OCI-LY1 (cell line): ENCODE results near the gene MLPH.

Experiments used
- H2AFZ ChIP-seq: fragments of 200-600 bp; sonication (generic), shearing (Covaris generic); 2 replicates; pipeline ENCODE4 v1.6.0; 2014; ENCODE audit warnings: antibody characterized with exemption, mild to moderate bottlenecking, low read length
- H3F3A ChIP-seq: fragments of 200-600 bp; sonication (generic), shearing (Covaris generic); 2 replicates; pipeline ENCODE4 v1.6.0; 2014; ENCODE audit warnings: mild to moderate bottlenecking, antibody characterized with exemption, low read length, moderate library complexity; ENCODE audit not compliant: insufficient read depth
- H3K27ac ChIP-seq: fragments of 200-600 bp; sonication (generic); 2 replicates; pipeline ENCODE4 v1.5.1; 2014; ENCODE audit warnings: low read length, mixed run types, mild to moderate bottlenecking, low read depth; ENCODE audit not compliant: poor library complexity, severe bottlenecking
- H3K27me3 ChIP-seq: fragments of 200-600 bp; sonication (generic); 2 replicates; pipeline ENCODE4 v1.6.0; 2014; ENCODE audit warnings: antibody characterized with exemption, mild to moderate bottlenecking, low read length, moderate library complexity; ENCODE audit not compliant: insufficient read depth
- H3K36me3 ChIP-seq: fragments of 200-600 bp; sonication (generic); 2 replicates; pipeline ENCODE4 v1.6.1; 2014; ENCODE audit warnings: mild to moderate bottlenecking, antibody characterized with exemption, low read length, moderate library complexity, mixed read lengths; ENCODE audit not compliant: insufficient read depth
- H3K4me1 ChIP-seq: fragments of 200-600 bp; sonication (generic); 2 replicates; pipeline ENCODE4 v1.5.1; 2014; ENCODE audit warnings: mild to moderate bottlenecking, low read length, moderate library complexity; ENCODE audit not compliant: insufficient read depth, severe bottlenecking
- H3K4me2 ChIP-seq: fragments of 200-600 bp; sonication (generic), shearing (Covaris generic); 2 replicates; pipeline ENCODE4 v1.6.1; 2014; ENCODE audit warnings: low read length
- H3K4me3 ChIP-seq: fragments of 200-600 bp; sonication (generic); 2 replicates; pipeline ENCODE4 v1.5.1; 2014; ENCODE audit warnings: low read length, low read depth, mild to moderate bottlenecking, mixed read lengths; ENCODE audit not compliant: poor library complexity, severe bottlenecking
- H3K79me2 ChIP-seq: fragments of 200-600 bp; shearing (Covaris generic); 2 replicates; pipeline ENCODE4 v1.6.1; 2016; ENCODE audit warnings: mixed run types, low read length, mixed read lengths; ENCODE audit not compliant: insufficient read depth
- H3K9ac ChIP-seq: fragments of 200-600 bp; sonication (generic), shearing (Covaris generic); 2 replicates; pipeline ENCODE4 v1.6.1; 2014; ENCODE audit warnings: mild to moderate bottlenecking, low read length, mixed read lengths
- H3K9me2 ChIP-seq: fragments of 200-600 bp; sonication (generic), shearing (Covaris generic); 2 replicates; pipeline ENCODE4 v1.6.1; 2014; ENCODE audit warnings: low read depth, mild to moderate bottlenecking, low read length, mixed read lengths
- H3K9me3 ChIP-seq: fragments of 200-600 bp; shearing (Covaris generic); 2 replicates; pipeline ENCODE4 v1.6.1; 2014; ENCODE audit warnings: low read length, mixed read lengths
- H4K20me1 ChIP-seq: fragments of 200-600 bp; sonication (generic), shearing (Covaris generic); 2 replicates; pipeline ENCODE4 v1.6.0; 2016; ENCODE audit warnings: mild to moderate bottlenecking, low read length; ENCODE audit not compliant: insufficient read depth
- CTCF ChIP-seq: fragments of 200-600 bp; sonication (generic), shearing (Covaris generic); IDR thresholded peaks from 2 replicates; pipeline ENCODE4 v1.5.1; 2017; ENCODE audit warnings: mild to moderate bottlenecking, antibody characterized with exemption, low read length, moderate library complexity, mixed read lengths
- EZH2 ChIP-seq: fragments of 200-600 bp; sonication (generic), shearing (Covaris generic); IDR thresholded peaks from 2 replicates; pipeline ENCODE4 v1.8.0; 2017; ENCODE audit warnings: borderline replicate concordance, mixed run types, mild to moderate bottlenecking, antibody characterized with exemption, low read length, moderate library complexity, mixed read lengths

Gene MLPH

GRCh38 chr2:237514474-237515130 is 27.6 kb downstream of the MLPH start:
- H4K20me1 ChIP-seq: no peaks in the 10 kb centered on the region
- no peaks in the 10 kb centered on the region for H3K9me2 ChIP-seq
- 0 out of 2 replicates have a peak, but pooled peaks cover 7% of the 10 kb centered on the region for H3K27me3 ChIP-seq
- H3K4me3 ChIP-seq: no peak overlapping the region
- H3K79me2 ChIP-seq: no peaks in the 10 kb centered on the region
- TF ChIP-seq EZH2: no peak
- TF ChIP-seq CTCF: no peak
- no peak overlapping the region for H3K27ac ChIP-seq
- H2AFZ ChIP-seq: no peak overlapping the region
- H3F3A ChIP-seq: no peaks in the 10 kb centered on the region
- no peak overlapping the region for H3K9ac ChIP-seq
- H3K4me2 ChIP-seq: no peak overlapping the region
- no peaks in the 10 kb centered on the region for H3K9me3 ChIP-seq
- H3K4me1 ChIP-seq: no peaks in the 10 kb centered on the region
- no peaks in the 10 kb centered on the region for H3K36me3 ChIP-seq

DNA sequence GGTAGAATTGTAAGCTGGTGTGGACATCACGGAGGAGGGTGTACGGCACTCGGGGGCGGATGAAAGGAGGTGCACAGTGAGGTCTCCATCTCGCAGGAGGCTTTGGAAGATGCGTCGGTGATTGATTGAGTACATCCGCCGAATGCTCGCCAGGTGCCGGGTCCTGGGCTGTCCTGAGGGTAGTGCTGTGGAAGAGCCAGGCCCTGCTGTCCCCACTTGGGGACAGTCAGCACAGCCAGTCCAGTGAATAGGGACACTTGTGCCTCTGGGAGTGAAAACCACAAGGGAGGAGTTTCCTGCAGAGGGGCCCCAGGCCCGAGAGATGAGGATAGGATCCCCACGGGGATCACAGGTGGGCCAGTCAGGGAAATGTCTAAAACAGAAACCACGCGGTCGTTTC is 28.1 kb downstream of the MLPH start:
- Histone ChIP-seq H3K4me1 (no peaks in the 10 kb centered on the region), H3K4me2 (no peak overlapping the region), H3K36me3 (no peaks in the 10 kb centered on the region)

GRCh38 chr2:237515621-237516275 is 28.7 kb downstream of the MLPH start:
- no peaks in the 10 kb centered on the region for H3F3A ChIP-seq
- no peaks in the 10 kb centered on the region for H3K36me3 ChIP-seq
- no peaks in the 10 kb centered on the region for H3K9me3 ChIP-seq
- no peak overlapping the region for H3K4me2 ChIP-seq
- H2AFZ ChIP-seq: no peak overlapping the region
- H3K4me3 ChIP-seq: no peak overlapping the region
- H3K79me2 ChIP-seq: no peaks in the 10 kb centered on the region
- H3K9me2 ChIP-seq: no peaks in the 10 kb centered on the region
- H3K27ac ChIP-seq: no peak overlapping the region
- 0 out of 2 replicates have a peak, but pooled peaks cover 3% of the 10 kb centered on the region for H3K27me3 ChIP-seq
- no peaks in the 10 kb centered on the region for H4K20me1 ChIP-seq
- H3K4me1 ChIP-seq: no peaks in the 10 kb centered on the region
- H3K9ac ChIP-seq: no peak overlapping the region
- TF ChIP-seq EZH2 (no peak), CTCF (no peak)

More for the DNA sequence above, 28.1 kb downstream of the MLPH start:
- Histone ChIP-seq H3K27ac (no peak overlapping the region), H3K79me2 (no peaks in the 10 kb centered on the region), H4K20me1 (no peaks in the 10 kb centered on the region), H3K9me3 (no peaks in the 10 kb centered on the region), H3K27me3 (0 out of 2 replicates have a peak, but pooled peaks cover 7% of the 10 kb centered on the region), H3K4me3 (no peak overlapping the region), H3F3A (no peaks in the 10 kb centered on the region), H3K9ac (no peak overlapping the region), H2AFZ (no peak overlapping the region), H3K9me2 (no peaks in the 10 kb centered on the region)
- TF ChIP-seq EZH2: no peak
- no peak for TF ChIP-seq CTCF
